DOHH2 (cell line): ENCODE data around the gene AOC3.

Experiments
- H3F3A ChIP-seq: fragments of 200-600 bp; sonication (generic), shearing (Covaris generic); 2 replicates; pipeline ENCODE4 v1.6.0; 2016; ENCODE audit warnings: antibody characterized with exemption, mild to moderate bottlenecking; ENCODE audit not compliant: control insufficient read depth, insufficient read depth
- H3K27ac ChIP-seq: fragments of 200-600 bp; sonication (generic); 2 replicates; pipeline ENCODE4 v1.5.1; 2014; ENCODE audit warnings: low read depth, mild to moderate bottlenecking, low read length, moderate library complexity
- H3K27me3 ChIP-seq: fragments of 200-600 bp; sonication (generic); 2 replicates; pipeline ENCODE4 v1.6.1; 2014; ENCODE audit warnings: mild to moderate bottlenecking, low read length, mixed read lengths; ENCODE audit not compliant: control insufficient read depth
- H3K36me3 ChIP-seq: fragments of 200-600 bp; sonication (generic); 2 replicates; pipeline ENCODE4 v1.6.1; 2014; ENCODE audit warnings: mild to moderate bottlenecking, low read length, moderate library complexity, mixed read lengths; ENCODE audit not compliant: control insufficient read depth
- H3K4me1 ChIP-seq: fragments of 200-600 bp; sonication (generic); 2 replicates; pipeline ENCODE4 v1.6.1; 2014; ENCODE audit warnings: mild to moderate bottlenecking, low read length, mixed read lengths; ENCODE audit not compliant: control insufficient read depth
- H3K4me2 ChIP-seq: fragments of 200-600 bp; sonication (generic); 2 replicates; pipeline ENCODE4 v1.6.0; 2014; ENCODE audit warnings: mild to moderate bottlenecking, low read length, moderate library complexity
- H3K4me3 ChIP-seq: fragments of 200-600 bp; sonication (generic); 2 replicates; pipeline ENCODE4 v1.5.1; 2014; ENCODE audit warnings: mild to moderate bottlenecking, low read length, mixed read lengths
- H3K79me2 ChIP-seq: fragments of 200-600 bp; sonication (generic); 2 replicates; pipeline ENCODE4 v1.6.1; 2014; ENCODE audit warnings: mild to moderate bottlenecking, low read length, mixed read lengths; ENCODE audit not compliant: control insufficient read depth
- H3K9me2 ChIP-seq: fragments of 200-600 bp; sonication (generic); replicated peaks from 2 replicates; pipeline ENCODE4 v1.6.1; 2014; ENCODE audit warnings: mild to moderate bottlenecking, low read length, mixed read lengths; ENCODE audit not compliant: control insufficient read depth
- H3K9me3 ChIP-seq: fragments of 200-600 bp; sonication (generic); 2 replicates; pipeline ENCODE4 v1.6.1; 2014; ENCODE audit warnings: antibody characterized with exemption, low read length, mixed read lengths; ENCODE audit not compliant: control insufficient read depth, insufficient read depth
- H4K20me1 ChIP-seq: fragments of 200-600 bp; sonication (generic); 2 replicates; pipeline ENCODE4 v1.6.0; 2014; ENCODE audit warnings: low read depth, mild to moderate bottlenecking, antibody characterized with exemption, low read length, moderate library complexity; ENCODE audit not compliant: control insufficient read depth, insufficient read depth
- EZH2phosphoT487 ChIP-seq: fragments of 200-600 bp; sonication (generic); IDR thresholded peaks from 2 replicates; pipeline ENCODE4 v1.6.1; 2017; ENCODE audit warnings: borderline replicate concordance, mild to moderate bottlenecking, antibody characterized with exemption, low read length, moderate library complexity, mixed read lengths
- TF ChIP-seq, protein P1 (sequence below): fragments of 200-600 bp; sonication (generic); IDR thresholded peaks from one replicate; pipeline ENCODE4 v1.5.1; 2014; ENCODE audit warnings: antibody characterized with exemption, mild to moderate bottlenecking, low read depth, low read length; ENCODE audit not compliant: poor library complexity, severe bottlenecking

Gene AOC3

DNA sequence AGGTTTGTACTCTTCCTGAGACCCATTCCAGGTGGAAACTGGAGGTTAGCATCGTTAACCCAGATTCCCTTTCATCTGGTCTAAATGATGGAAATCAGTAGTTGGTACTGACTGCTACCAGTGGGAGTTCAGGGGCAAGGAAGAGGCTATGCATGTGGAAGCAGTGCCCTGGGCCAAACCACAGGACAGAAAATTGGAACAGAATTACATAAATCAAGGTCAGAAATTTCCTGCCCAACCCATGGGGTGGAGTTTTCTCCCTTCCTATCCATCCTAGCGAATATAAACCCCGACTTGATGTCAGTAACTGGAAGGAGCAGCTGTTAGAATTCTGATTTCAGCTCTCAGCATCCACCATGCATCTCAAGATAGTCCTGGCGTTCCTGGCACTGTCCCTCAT, 6.7 kb upstream of the AOC3 start, which contains the start of gene AOC2:
AOC2 (plus strand) TSS at position 310 of the 400 bp plus-strand sequence; CDS start at position 357, 47 bp downstream.
- Histone ChIP-seq H3K4me2 (no peak within 1 kb of the TSS), H3F3A (peaks cover 17% of the 10 kb centered on the region), H3K27me3 (no peaks in the 10 kb centered on the region), H3K9me3 (no peaks in the 10 kb centered on the region), H4K20me1 (peaks cover 4% of the 10 kb centered on the region; the same call in 1 of the 2 replicates), H3K4me3 (no peak within 1 kb of the TSS), H3K4me1 (no peaks in the 10 kb centered on the region), H3K27ac (no peak within 1 kb of the TSS), H3K36me3 (peaks cover 55% of the 10 kb centered on the region), H3K9me2 (no peaks in the 10 kb centered on the region), H3K79me2 (no peaks in the 10 kb centered on the region)
- TF ChIP-seq EZH2phosphoT487, result no peak
- TF ChIP-seq, protein P1, sequence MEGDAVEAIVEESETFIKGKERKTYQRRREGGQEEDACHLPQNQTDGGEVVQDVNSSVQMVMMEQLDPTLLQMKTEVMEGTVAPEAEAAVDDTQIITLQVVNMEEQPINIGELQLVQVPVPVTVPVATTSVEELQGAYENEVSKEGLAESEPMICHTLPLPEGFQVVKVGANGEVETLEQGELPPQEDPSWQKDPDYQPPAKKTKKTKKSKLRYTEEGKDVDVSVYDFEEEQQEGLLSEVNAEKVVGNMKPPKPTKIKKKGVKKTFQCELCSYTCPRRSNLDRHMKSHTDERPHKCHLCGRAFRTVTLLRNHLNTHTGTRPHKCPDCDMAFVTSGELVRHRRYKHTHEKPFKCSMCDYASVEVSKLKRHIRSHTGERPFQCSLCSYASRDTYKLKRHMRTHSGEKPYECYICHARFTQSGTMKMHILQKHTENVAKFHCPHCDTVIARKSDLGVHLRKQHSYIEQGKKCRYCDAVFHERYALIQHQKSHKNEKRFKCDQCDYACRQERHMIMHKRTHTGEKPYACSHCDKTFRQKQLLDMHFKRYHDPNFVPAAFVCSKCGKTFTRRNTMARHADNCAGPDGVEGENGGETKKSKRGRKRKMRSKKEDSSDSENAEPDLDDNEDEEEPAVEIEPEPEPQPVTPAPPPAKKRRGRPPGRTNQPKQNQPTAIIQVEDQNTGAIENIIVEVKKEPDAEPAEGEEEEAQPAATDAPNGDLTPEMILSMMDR, result no peak

DNA sequence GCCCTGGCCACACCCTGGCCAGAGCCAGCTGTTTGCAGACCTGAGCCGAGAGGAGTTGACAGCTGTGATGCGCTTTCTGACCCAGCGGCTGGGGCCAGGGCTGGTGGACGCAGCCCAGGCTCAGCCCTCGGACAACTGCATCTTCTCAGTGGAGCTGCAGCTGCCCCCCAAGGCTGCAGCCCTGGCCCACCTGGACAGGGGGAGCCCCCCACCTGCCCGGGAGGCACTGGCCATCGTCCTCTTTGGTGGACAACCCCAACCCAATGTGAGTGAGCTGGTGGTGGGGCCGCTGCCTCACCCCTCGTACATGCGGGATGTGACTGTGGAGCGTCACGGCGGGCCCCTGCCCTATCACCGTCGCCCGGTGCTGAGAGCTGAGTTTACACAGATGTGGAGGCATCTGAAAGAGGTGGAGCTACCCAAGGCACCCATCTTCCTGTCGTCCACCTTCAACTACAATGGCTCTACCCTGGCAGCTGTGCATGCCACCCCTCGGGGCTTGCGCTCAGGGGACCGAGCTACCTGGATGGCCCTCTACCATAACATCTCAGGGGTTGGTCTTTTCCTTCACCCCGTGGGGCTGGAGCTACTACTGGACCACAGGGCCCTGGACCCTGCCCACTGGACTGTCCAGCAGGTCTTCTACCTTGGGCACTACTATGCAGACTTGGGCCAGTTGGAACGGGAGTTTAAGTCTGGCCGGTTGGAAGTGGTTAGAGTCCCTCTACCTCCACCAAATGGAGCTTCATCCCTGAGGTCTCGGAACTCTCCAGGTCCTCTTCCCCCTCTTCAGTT, 6.0 kb upstream of the AOC3 start:
- H3K4me1 ChIP-seq, result no peaks in the 10 kb centered on the region
- H3K27ac ChIP-seq, result no peak overlapping the region
- H3K36me3 ChIP-seq, result peaks cover 51% of the 10 kb centered on the region
- peaks cover 4% of the 10 kb centered on the region; the same call in 1 of the 2 replicates for H4K20me1 ChIP-seq
- H3K9me3 ChIP-seq, result no peaks in the 10 kb centered on the region
- no peaks in the 10 kb centered on the region for H3K27me3 ChIP-seq
- TF ChIP-seq EZH2phosphoT487, result no peak
- TF ChIP-seq, protein P1, result no peak
- peaks cover 17% of the 10 kb centered on the region for H3F3A ChIP-seq
- H3K4me3 ChIP-seq, result no peak overlapping the region
- no peaks in the 10 kb centered on the region for H3K9me2 ChIP-seq
- H3K4me2 ChIP-seq, result no peak overlapping the region
- no peaks in the 10 kb centered on the region for H3K79me2 ChIP-seq

DNA sequence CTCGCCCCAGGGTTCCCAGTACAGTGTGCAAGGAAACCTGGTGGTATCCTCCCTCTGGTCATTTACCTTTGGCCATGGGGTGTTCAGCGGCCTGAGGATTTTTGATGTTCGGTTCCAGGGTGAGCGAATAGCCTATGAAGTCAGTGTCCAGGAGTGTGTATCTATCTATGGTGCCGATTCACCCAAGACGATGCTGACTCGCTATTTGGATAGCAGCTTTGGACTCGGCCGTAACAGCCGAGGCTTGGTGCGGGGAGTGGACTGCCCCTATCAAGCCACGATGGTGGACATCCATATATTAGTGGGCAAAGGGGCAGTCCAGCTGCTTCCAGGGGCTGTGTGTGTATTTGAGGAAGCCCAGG, 5.5 kb upstream of the AOC3 start:
- TF ChIP-seq, protein P1, result no peak
- no peak for TF ChIP-seq EZH2phosphoT487
- H4K20me1 ChIP-seq, result peaks cover 4% of the 10 kb centered on the region; the same call in 1 of the 2 replicates

More for the DNA sequence above, 5.5 kb upstream of the AOC3 start:
- no peaks in the 10 kb centered on the region for H3K27me3 ChIP-seq
- H3K4me1 ChIP-seq, result no peaks in the 10 kb centered on the region
- H3K36me3 ChIP-seq, result peaks cover 48% of the 10 kb centered on the region
- H3K79me2 ChIP-seq, result no peaks in the 10 kb centered on the region
- H3K9me2 ChIP-seq, result no peaks in the 10 kb centered on the region
- no peak overlapping the region for H3K27ac ChIP-seq
- H3F3A ChIP-seq, result peaks cover 19% of the 10 kb centered on the region
- H3K9me3 ChIP-seq, result no peaks in the 10 kb centered on the region
- H3K4me2 ChIP-seq, result no peak overlapping the region
- H3K4me3 ChIP-seq, result no peak overlapping the region
